OCI-LY3 (cell line): ENCODE data around the gene INTS4.
"Not testable (repeated sequence)": the region's sequence is repeated elsewhere in the genome, so short reads cannot be mapped to it uniquely, and the experiment has no call there.

Experiments
- H2AFZ ChIP-seq: fragments of 200-600, 300-600 bp; shearing (Covaris generic); 2 replicates; pipeline ENCODE4 v1.6.0; 2014; ENCODE audit warnings: antibody characterized with exemption, low read depth, low read length
- H3K27ac ChIP-seq: fragments of 200-600, 300-600 bp; sonication (generic); 2 replicates; pipeline ENCODE4 v1.5.1; 2014; ENCODE audit warnings: mild to moderate bottlenecking, low read length, moderate library complexity, mixed read lengths
- H3K27me3 ChIP-seq: fragments of 200-600, 300-600 bp; sonication (generic); 2 replicates; pipeline ENCODE4 v1.6.1; 2014; ENCODE audit warnings: low read depth, low read length, mixed read lengths
- H3K36me3 ChIP-seq: fragments of 200-600, 300-600 bp; sonication (generic); replicated peaks from 2 replicates; pipeline ENCODE3; 2014; ENCODE audit warnings: low read depth, low read length, mixed read lengths
- H3K4me1 ChIP-seq: fragments of 300-600, 200-600 bp; sonication (generic); 2 replicates; pipeline ENCODE4 v1.6.1; 2014; ENCODE audit warnings: low read length, mixed read lengths
- H3K4me2 ChIP-seq: fragments of 200-600, 300-600 bp; sonication (generic); 2 replicates; pipeline ENCODE4 v1.6.1; 2014; ENCODE audit warnings: low read length, mixed read lengths
- H3K4me3 ChIP-seq: fragments of 300-600, 200-600 bp; sonication (generic); 2 replicates; pipeline ENCODE4 v1.5.1; 2014; ENCODE audit warnings: antibody characterized with exemption, mild to moderate bottlenecking, low read length, moderate library complexity
- H3K79me2 ChIP-seq: fragments of 300-600, 200-600 bp; shearing (Covaris generic); 2 replicates; pipeline ENCODE4 v1.6.1; 2014; ENCODE audit warnings: mild to moderate bottlenecking, low read length, mixed read lengths
- H3K9ac ChIP-seq: fragments of 300-600, 200-600 bp; shearing (Covaris generic); 2 replicates; pipeline ENCODE4 v1.6.0; 2014; ENCODE audit warnings: mild to moderate bottlenecking, low read length, moderate library complexity
- H3K9me3 ChIP-seq: fragments of 200-600, 300-600 bp; shearing (Covaris generic); 2 replicates; pipeline ENCODE4 v1.6.1; 2014; ENCODE audit warnings: low read length, mixed read lengths; ENCODE audit not compliant: insufficient read depth
- H4K20me1 ChIP-seq: fragments of 200-600, 300-600 bp; sonication (generic); 2 replicates; pipeline ENCODE4 v1.6.1; 2016; ENCODE audit warnings: low read length, mixed read lengths; ENCODE audit not compliant: insufficient read depth
- CTCF ChIP-seq: fragments of 200-600, 300-600 bp; sonication (generic); IDR thresholded peaks from 2 replicates; pipeline ENCODE4 v1.5.1; 2014; ENCODE audit warnings: antibody characterized with exemption, low read length, low read depth
- EZH2phosphoT487 ChIP-seq: fragments of 200-600 bp; shearing (Covaris generic); IDR thresholded peaks from 2 replicates; pipeline ENCODE4 v1.6.1; 2018; ENCODE audit warnings: antibody characterized with exemption, mixed run types, low read depth

The INTS4 gene

GRCh38 chr11:77854838-77855237 is 139.6 kb downstream of the INTS4 start:
- Histone ChIP-seq H3K9ac (no peak overlapping the region), H3K27ac (no peak overlapping the region), H4K20me1 (no peaks in the 10 kb centered on the region), H3K36me3 (no peaks in the 10 kb centered on the region), H3K9me3 (peaks cover 10% of the 10 kb centered on the region; the same call in 1 of the 2 replicates), H2AFZ (no peak overlapping the region), H3K27me3 (no peaks in the 10 kb centered on the region), H3K79me2 (no peaks in the 10 kb centered on the region), H3K4me2 (no peak overlapping the region), H3K4me1 (no peaks in the 10 kb centered on the region), H3K4me3 (no peak overlapping the region)
- TF ChIP-seq EZH2phosphoT487 (no peak), CTCF (no peak)

GRCh38 chr11:77851503-77851902 is 143.0 kb downstream of the INTS4 start:
- Histone ChIP-seq H3K79me2 (no peaks in the 10 kb centered on the region), H3K4me3 (no peak overlapping the region), H3K4me1 (no peaks in the 10 kb centered on the region), H2AFZ (no peak overlapping the region), H3K9ac (no peak overlapping the region), H4K20me1 (no peaks in the 10 kb centered on the region), H3K4me2 (no peak overlapping the region), H3K9me3 (peaks cover 10% of the 10 kb centered on the region; the same call in 1 of the 2 replicates), H3K27ac (no peak overlapping the region), H3K27me3 (no peaks in the 10 kb centered on the region), H3K36me3 (no peaks in the 10 kb centered on the region)
- TF ChIP-seq CTCF (no peak), EZH2phosphoT487 (no peak)

- H3K9me3 ChIP-seq, H3K4me1 ChIP-seq, H4K20me1 ChIP-seq, H3K4me3 ChIP-seq, H3K36me3 ChIP-seq, H3K79me2 ChIP-seq, H2AFZ ChIP-seq, H3K27ac ChIP-seq, H3K27me3 ChIP-seq, H3K4me2 ChIP-seq, H3K9ac ChIP-seq: not testable (repeated sequence)
Measured at GRCh38 chr11:77843700-77844099, 150.8 kb downstream of the INTS4 start.

GRCh38 chr11:77842441-77843121 is 151.9 kb downstream of the INTS4 start:
- Histone ChIP-seq H2AFZ (no peak overlapping the region), H4K20me1 (no peaks in the 10 kb centered on the region), H3K36me3 (peaks cover 3% of the 10 kb centered on the region), H3K9me3 (0 out of 2 replicates have a peak, but pooled peaks cover 4% of the 10 kb centered on the region), H3K27me3 (no peaks in the 10 kb centered on the region), H3K4me1 (no peaks in the 10 kb centered on the region), H3K9ac (no peak overlapping the region), H3K79me2 (no peaks in the 10 kb centered on the region), H3K4me3 (no peak overlapping the region), H3K27ac (no peak overlapping the region), H3K4me2 (no peak overlapping the region)
- TF ChIP-seq CTCF (no peak), EZH2phosphoT487 (no peak)
